Measurements from ENCODE around the gene TAC4.
"Not testable (repeated sequence)": the region's sequence is repeated elsewhere in the genome, so short reads cannot be mapped to it uniquely, and the experiment has no call there.

GRCh38 chr17:49828325-49828724, 19.5 kb downstream of the TAC4 start:
- TF ChIP-seq CTCF (conservative IDR thresholded peaks at IDR 0.05; ENCODE audit: low read depth, low read length); EZH2 (IDR thresholded peaks at IDR 0.05; ENCODE audit: borderline replicate concordance, low read depth, low read length, poor library complexity, severe bottlenecking): not testable (repeated sequence)

Data from A673 (cell line).